HS-27A (cell line): Measurements from ENCODE around the gene REN.

ENCODE experiments used
- DNase-seq: peaks from one replicate; pipeline ENCODE4 v3.0.0-alpha.2; 2012; ENCODE audit warnings: low read depth, missing footprints

The REN gene

DNA sequence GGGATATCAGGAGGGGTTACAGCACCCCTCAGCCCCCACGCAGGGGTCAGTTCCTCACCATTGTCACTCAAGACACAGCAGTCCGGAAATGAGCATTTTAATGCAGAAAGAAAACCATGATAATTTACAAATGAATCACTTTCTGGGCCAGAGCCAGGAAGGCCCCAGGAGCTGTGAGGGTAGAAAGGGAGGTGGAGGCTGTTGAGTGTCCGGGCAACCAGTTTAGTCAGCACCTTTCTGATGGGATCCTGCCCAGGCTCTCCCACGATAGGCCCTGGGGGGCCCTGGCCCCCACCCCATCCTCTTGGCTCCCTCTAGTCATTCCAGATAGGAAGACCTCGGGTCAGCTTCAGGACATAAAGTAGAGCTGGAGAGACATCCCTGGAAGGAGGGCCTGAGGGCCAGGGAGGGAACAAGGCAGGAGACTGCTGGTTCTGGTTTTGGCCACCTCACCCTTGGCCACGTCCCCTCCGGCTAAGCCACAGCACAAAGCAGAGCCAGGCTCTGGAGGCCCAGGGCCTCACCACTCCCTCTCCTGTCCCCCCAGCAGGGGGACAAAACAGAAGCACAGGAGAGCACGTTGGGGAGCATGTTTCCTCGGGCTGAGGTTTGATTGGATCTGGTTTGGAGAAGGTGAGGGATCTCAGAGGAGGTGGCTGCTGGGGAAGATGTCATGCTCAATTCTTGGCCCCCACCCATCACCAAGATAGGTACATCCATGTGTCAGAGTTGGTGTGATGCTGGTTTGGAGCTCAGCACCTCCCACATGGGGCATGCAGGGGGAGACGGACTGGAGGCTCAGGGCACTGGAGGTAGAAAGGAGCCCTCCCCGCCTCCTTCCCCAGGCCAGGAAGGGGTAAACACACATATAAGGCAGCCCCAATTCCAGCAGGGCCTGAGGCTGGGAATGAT, 34.9 kb downstream of the REN start:
- peak; percentile 74 for DNase-seq

GRCh38 chr1:204130178-204130577, 36.0 kb downstream of the REN start:
- no peak for DNase-seq

GRCh38 chr1:204128964-204129896, 36.9 kb downstream of the REN start:
- DNase-seq = no peak

- no peak for DNase-seq
Measured at GRCh38 chr1:204128464-204128963, 37.6 kb downstream of the REN start.

- DNase-seq = peak; percentile 48
Measured at GRCh38 chr1:204127597-204128242, 38.4 kb downstream of the REN start.

- DNase-seq = no peak
Measured at GRCh38 chr1:204126956-204127355, 39.2 kb downstream of the REN start.

DNA sequence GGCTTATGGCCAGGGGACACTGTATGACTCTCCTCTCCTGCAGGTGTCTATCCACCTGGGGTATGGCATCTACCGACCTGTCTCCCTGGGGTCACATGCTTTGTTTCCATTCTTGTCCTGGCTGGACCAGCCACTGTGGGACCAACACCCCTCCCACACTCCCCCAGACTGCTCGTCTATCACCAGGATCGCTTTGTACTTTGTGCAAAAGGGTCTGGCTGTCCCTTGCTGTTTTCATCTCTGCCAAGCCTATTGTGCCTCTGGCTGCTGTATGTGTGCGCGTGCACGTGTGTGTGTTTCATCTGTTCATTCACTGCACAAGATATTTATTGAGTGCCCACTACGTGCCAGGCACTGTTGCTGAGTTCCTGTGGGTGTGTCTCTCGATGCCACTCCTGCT, 39.8 kb downstream of the REN start:
- DNase-seq = no peak

GRCh38 chr1:204125759-204126351, 40.3 kb downstream of the REN start:
- no peak for DNase-seq

- no peak for DNase-seq
Measured at GRCh38 chr1:204124639-204125038, 41.5 kb downstream of the REN start.

- no peak for DNase-seq
Measured at GRCh38 chr1:204123376-204123775, 42.8 kb downstream of the REN start.

DNA sequence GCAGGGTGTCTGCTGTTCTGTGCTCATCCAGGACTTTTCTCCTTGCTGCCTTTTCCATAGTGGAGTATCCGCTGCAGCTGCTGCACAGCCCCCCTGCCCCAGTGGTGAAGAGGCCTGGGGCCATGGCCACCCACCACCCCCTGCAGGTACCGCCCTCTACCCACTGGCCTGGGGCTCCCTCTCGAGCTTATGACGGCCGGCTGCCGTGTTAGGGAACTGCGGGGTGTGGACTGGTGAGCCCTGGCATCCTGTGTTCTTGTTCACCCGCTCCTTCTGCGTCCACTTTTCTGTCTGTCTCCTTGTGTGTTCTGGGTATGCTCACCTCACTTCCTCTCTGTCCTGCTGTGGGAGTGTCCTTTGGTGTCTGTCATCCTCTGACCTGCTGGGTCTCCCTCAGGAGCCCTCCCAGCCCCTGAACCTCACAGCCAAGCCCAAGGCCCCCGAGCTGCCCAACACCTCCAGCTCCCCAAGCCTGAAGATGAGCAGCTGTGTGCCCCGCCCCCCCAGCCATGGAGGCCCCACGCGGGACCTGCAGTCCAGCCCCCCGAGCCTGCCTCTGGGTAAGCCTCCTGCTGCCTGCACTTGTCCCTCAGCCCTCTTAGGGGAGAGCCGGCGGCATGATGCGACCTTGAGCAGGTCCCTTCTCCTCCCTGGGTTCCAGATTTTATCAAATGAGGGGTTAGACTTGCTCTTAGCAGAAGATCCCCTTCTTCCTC, 44.1 kb downstream of the REN start:
- DNase-seq = no peak

- no peak for DNase-seq
Measured at GRCh38 chr1:204116539-204116938, 49.6 kb downstream of the REN start.

DNA sequence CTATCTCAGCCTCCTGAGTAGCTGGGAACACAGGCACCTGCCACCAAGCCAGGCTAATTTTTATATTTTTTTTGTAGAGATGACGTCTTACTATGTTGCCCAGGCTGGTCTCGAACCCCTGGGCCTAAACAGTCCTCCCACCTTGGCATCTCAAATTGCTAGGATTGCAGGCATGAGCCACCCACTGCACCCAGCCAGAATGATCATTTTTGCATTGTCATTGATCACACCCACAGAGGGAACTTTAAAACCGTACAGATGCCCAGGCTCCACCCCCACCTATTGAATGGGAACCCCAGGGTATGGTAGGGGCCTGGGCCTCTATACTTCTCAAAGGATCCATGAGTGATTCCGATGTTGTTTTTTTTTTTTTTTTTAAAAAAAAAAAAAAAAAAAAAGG, 51.0 kb downstream of the REN start:
- no peak for DNase-seq

GRCh38 chr1:204114606-204115005, 51.5 kb downstream of the REN start:
- no peak for DNase-seq

GRCh38 chr1:204113896-204114295, 52.2 kb downstream of the REN start:
- no peak for DNase-seq

DNA sequence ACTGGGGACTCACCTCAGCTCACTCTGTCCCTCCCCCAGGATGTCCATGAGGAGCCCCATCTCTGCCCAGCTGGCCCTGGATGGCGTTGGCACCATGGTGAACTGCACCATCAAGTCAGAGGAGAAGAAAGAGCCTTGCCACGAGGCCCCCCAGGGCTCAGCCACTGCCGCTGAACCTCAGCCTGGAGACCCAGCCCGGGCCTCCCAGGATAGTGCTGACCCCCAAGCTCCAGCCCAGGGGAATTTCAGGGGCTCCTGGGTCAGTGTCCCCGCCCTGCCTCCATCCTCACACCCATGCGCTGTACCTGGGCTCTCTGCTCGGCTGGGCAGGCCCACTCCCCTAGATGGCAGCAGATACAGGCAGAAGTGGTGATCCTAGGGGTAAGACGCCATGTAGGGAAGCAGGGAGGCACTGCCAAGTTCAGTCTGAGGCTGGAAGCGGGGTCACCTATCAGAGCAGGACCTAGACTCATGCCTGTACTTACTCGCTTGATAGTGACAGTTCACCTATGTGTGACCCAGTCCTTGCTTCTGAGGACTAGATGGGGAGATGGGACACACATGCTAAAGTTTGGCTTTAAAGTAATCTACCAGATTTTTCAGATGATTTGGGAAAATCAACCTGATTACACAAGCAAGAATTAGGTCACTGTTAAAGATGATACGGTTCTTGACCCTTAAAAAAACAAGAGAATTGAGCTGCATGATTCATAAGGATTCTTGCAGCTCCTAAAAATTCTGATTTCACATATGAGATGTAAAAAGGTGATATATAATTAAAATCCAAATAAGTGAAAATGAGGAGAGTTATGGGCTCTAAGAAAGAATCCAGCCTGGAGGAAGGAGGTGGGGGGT, 53.0 kb downstream of the REN start:
- no peak for DNase-seq

- DNase-seq = no peak
Measured at GRCh38 chr1:204110894-204111633, 55.1 kb downstream of the REN start.

- DNase-seq = no peak
Measured at GRCh38 chr1:204108312-204109141, 57.6 kb downstream of the REN start.
